Colonic mucosa (tissue), 4 donors: Measurements from ENCODE around the gene IL1RN. TPM values are rescaled to one million over a fixed set of nuclear protein-coding genes. Genes with fewer than 3 reads are reported as not detected.

Experiments
- DNase-seq: peaks from one replicate; pipeline ENCODE4 v3.0.0-alpha.2; 2020
- H3K27ac ChIP-seq: fragments of 200-600 bp; one replicate; pipeline ENCODE4 v1.8.0; 2021
- H3K27me3 ChIP-seq: fragments of 200-600 bp; one replicate; pipeline ENCODE4 v1.8.0; 2021
- H3K36me3 ChIP-seq: fragments of 200-600 bp; one replicate; pipeline ENCODE4 v1.8.0; 2021
- H3K4me1 ChIP-seq: fragments of 200-600 bp; one replicate; pipeline ENCODE4 v1.8.0; 2021; ENCODE audit warnings: mild to moderate bottlenecking
- H3K4me3 ChIP-seq: fragments of 200-600 bp; one replicate; pipeline ENCODE4 v1.8.0; 2021
- H3K9ac ChIP-seq, 2 donors: one replicate each; pipeline ENCODE4 v1.7.0; 2013; ENCODE audit warnings: control low read depth in 2 of 2, low read depth in 2 of 2, low read length in 2 of 2
- H3K9me3 ChIP-seq: fragments of 200-600 bp; one replicate; pipeline ENCODE4 v1.8.0; 2021
- intact Hi-C: fragments of 100-400 bp; cut with DNase I; formaldehyde crosslinking; loops from one replicate; pipeline ENCODE4 v1.14.1; 2022
- total RNA-seq, 2 donors: library from RNA; stranded (reverse); fragmentation: NEBNext Ultra II Directional in 1 of 2; extraction: Animal tissue kit (Norgen Biotek cat#: 25700) in 1 of 2; gene quantifications; one replicate each; pipeline ENCODE4 v1.2.1, GENCODE V29; 2021
- TF ChIP-seq, protein P1 (sequence below): fragments of 200-600 bp; IDR thresholded peaks from one replicate; pipeline ENCODE4 v1.8.0; 2022; ENCODE audit warnings: antibody characterized with exemption, mild to moderate bottlenecking
- donor health status: healthy.
- donor health status: DM: no; HTN: no; CAD: no.
- donor health status: DM: no; HTN: no; CAD: no.

The IL1RN gene, protein sequence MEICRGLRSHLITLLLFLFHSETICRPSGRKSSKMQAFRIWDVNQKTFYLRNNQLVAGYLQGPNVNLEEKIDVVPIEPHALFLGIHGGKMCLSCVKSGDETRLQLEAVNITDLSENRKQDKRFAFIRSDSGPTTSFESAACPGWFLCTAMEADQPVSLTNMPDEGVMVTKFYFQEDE
- total RNA-seq: 1 to 10 TPM; 1.5 to 6.0 TPM

DNA sequence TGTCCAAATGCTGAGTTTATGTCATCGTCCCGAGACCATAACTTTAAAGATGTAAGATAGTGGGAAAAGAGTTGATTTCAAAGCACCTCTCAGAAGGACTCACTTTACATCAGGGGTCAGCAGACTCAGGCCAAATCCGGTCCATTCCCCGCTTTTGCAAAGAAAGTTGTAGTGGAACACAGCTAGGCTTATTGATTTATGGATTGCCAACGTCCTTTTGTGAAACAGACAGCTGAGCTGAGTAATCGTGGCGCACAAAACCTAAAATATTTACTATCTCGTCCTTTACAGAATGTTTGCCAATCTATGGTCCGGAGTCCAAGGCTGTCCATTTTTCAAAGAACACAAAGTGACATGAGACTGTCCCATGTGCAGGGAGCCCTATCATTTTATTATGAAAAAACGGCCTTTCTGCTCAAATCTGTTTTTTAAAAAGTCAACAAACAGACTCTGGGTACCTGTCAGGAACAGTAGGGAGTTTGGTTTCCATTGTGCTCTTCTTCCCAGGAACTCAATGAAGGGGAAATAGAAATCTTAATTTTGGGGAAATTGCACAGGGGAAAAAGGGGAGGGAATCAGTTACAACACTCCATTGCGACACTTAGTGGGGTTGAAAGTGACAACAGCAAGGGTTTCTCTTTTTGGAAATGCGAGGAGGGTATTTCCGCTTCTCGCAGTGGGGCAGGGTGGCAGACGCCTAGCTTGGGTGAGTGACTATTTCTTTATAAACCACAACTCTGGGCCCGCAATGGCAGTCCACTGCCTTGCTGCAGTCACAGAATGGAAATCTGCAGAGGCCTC lies at the start of gene IL1RN:
Gene IL1RN, plus strand, starts transcription at position 754 of the 801 bp plus-strand sequence. Its CDS starts 27 bp downstream, at position 781.
- Histone ChIP-seq H3K27me3 (no peaks in the 10 kb centered on the region), H3K36me3 (no peaks in the 10 kb centered on the region), H3K4me3 (no peak within 1 kb of the TSS), H3K27ac (no peak within 1 kb of the TSS), H3K9ac (no peak within 1 kb of the TSS), H3K9me3 (no peaks in the 10 kb centered on the region), H3K4me1 (no peaks in the 10 kb centered on the region)
- TF ChIP-seq, protein P1, sequence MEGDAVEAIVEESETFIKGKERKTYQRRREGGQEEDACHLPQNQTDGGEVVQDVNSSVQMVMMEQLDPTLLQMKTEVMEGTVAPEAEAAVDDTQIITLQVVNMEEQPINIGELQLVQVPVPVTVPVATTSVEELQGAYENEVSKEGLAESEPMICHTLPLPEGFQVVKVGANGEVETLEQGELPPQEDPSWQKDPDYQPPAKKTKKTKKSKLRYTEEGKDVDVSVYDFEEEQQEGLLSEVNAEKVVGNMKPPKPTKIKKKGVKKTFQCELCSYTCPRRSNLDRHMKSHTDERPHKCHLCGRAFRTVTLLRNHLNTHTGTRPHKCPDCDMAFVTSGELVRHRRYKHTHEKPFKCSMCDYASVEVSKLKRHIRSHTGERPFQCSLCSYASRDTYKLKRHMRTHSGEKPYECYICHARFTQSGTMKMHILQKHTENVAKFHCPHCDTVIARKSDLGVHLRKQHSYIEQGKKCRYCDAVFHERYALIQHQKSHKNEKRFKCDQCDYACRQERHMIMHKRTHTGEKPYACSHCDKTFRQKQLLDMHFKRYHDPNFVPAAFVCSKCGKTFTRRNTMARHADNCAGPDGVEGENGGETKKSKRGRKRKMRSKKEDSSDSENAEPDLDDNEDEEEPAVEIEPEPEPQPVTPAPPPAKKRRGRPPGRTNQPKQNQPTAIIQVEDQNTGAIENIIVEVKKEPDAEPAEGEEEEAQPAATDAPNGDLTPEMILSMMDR: no peak
- intact Hi-C loops: no loop called here
- DNase-seq: no peak

DNA sequence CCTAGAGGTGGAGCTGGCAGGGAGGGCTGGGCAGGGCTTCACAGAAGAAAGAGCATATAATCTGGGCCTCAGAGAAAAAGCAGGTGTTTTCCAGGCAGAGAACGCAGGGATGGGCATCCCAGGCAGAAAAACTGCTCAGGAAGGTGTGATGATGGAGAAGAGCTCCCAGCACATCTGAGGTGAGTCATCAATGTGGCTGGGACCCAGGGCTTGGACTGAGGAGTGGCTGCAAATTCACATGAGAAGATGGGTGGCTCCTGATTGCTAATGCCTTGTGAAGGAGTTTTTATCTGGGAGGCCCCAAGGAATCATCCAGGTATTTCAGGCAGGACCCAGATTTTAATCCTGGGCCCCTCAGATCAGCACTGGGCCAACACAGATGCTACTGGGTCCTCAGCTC lies 49.5 kb upstream of the IL1RN start:
- intact Hi-C loops: no loop called here
- Histone ChIP-seq H3K9me3 (no peaks in the 10 kb centered on the region), H3K9ac (no peak overlapping the region), H3K27me3 (no peaks in the 10 kb centered on the region), H3K36me3 (no peaks in the 10 kb centered on the region), H3K27ac (peak overlapping the region; percentile 24), H3K4me1 (no peaks in the 10 kb centered on the region), H3K4me3 (no peak overlapping the region)
- no peak for DNase-seq
- TF ChIP-seq, protein P1: no peak

DNA sequence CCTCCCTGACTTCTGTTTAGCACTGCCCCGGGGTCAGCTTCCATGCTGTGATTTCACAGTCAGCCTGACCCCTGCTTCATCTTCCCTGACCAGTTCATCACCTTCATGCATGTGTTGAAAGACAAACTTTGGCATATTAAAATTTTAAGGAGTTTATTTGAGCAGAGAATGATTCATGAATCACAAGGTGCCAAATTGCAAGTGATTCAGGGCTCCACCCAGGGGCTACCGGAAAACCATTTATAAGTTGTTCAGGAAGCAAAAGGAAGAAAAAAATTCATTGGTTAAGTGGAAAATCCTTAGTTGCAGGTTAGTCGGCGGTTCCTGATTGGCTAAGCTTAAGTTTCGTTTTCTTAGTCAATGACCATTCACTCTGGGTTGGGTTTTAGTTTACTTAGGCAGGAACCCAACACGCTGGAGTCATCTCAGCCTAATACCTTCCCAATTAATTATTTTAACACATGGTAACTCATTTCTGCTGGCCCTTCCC lies 49.0 kb upstream of the IL1RN start:
- peak; percentile 26 for DNase-seq
- Histone ChIP-seq H3K9ac (no peak overlapping the region), H3K4me1 (no peaks in the 10 kb centered on the region), H3K9me3 (no peaks in the 10 kb centered on the region), H3K27ac (peak overlapping the region; percentile 24), H3K27me3 (no peaks in the 10 kb centered on the region), H3K36me3 (no peaks in the 10 kb centered on the region), H3K4me3 (no peak overlapping the region)
- intact Hi-C loops: no loop called here
- TF ChIP-seq, protein P1: no peak

DNA sequence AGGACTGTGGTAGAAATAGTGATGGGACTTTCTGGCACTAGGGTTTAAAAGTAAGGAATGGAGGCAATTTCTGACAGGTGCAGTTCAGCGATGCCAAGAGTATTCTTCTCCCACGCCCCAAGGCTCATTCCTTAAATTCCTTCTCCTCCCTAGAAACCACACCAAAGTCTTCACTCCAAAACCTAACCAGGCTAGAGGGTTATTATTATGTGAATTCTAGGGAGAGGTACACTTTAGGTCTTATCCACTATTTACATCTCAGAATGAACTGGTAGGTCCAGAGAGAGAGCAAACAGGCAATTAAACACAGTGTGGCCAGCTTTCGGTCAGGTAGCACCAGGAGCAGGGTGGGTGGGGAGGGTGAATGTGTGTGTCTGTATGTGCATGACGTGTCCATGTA lies 48.3 kb upstream of the IL1RN start:
- Histone ChIP-seq H3K9me3 (no peaks in the 10 kb centered on the region), H3K27ac (no peak overlapping the region), H3K9ac (no peak overlapping the region), H3K27me3 (no peaks in the 10 kb centered on the region), H3K36me3 (no peaks in the 10 kb centered on the region), H3K4me3 (no peak overlapping the region), H3K4me1 (no peaks in the 10 kb centered on the region)
- intact Hi-C loops: no loop called here
- no peak for DNase-seq
- TF ChIP-seq, protein P1: no peak

DNA sequence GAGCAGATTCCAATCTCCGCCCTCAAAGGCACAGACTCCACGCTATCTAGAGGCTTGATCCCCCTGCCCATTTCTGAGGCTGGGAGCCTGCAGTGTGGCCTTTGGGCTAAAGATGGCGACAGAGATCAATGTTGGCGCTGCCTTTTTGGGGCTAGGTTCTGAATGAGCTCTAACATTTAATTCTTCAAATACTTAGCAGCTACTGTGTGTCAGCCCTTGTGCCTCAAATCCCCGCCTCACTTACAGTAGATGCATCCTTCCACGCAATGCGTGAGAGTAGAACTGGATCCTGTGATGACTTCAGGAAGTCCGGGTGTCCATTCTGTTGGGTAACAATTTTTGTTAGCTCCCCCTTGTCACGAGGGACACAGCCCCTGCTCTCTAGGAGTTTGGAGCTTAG lies 47.3 kb upstream of the IL1RN start:
- no peaks in the 10 kb centered on the region for H3K4me1 ChIP-seq
- intact Hi-C loops: loop anchor here (5.0 to 10.0 kb wide), 2 partner anchors 55 to 117 kb away; no protein-coding TSS in a partner anchor
- no peaks in the 10 kb centered on the region for H3K36me3 ChIP-seq
- DNase-seq: peak; percentile 23
- H3K27me3 ChIP-seq: no peaks in the 10 kb centered on the region
- no peak overlapping the region for H3K9ac ChIP-seq
- no peak overlapping the region for H3K4me3 ChIP-seq
- TF ChIP-seq, protein P1: peak; percentile 64
- H3K27ac ChIP-seq: no peak overlapping the region
- no peaks in the 10 kb centered on the region for H3K9me3 ChIP-seq
